Left ventricle myocardium inferior (tissue), 1 donor: Measurements from ENCODE around the gene TP53BP1. TPM values are rescaled to one million over a fixed set of nuclear protein-coding genes. Genes with fewer than 3 reads are reported as not detected.
A peak's percentile ranks its signal among the peaks of the same experiment; 100 is the strongest.
"Not testable (repeated sequence)": the region's sequence is repeated elsewhere in the genome, so short reads cannot be mapped to it uniquely, and the experiment has no call there.

ENCODE experiments used
- DNase-seq: peaks from one replicate; pipeline ENCODE4 v3.0.0-alpha.2; 2020
- H3K27ac ChIP-seq: fragments of 200-600 bp; replicated peaks from 2 replicates; pipeline ENCODE4 v1.8.0; 2021
- H3K27me3 ChIP-seq: fragments of 200-600 bp; 2 replicates; pipeline ENCODE4 v1.8.0; 2021; ENCODE audit warnings: low read depth
- H3K36me3 ChIP-seq: fragments of 200-600 bp; 2 replicates; pipeline ENCODE4 v1.8.0; 2021
- H3K4me1 ChIP-seq: fragments of 200-600 bp; 2 replicates; pipeline ENCODE4 v1.8.0; 2021
- H3K4me3 ChIP-seq: fragments of 200-600 bp; 2 replicates; pipeline ENCODE4 v1.8.0; 2021; ENCODE audit warnings: mild to moderate bottlenecking, moderate library complexity
- H3K9me3 ChIP-seq: fragments of 200-600 bp; replicated peaks from 2 replicates; pipeline ENCODE4 v1.8.0; 2021
- CTCF ChIP-seq: fragments of 200-600 bp; IDR thresholded peaks from 2 replicates; pipeline ENCODE4 v1.8.0; 2021; ENCODE audit warnings: antibody characterized with exemption, mild to moderate bottlenecking, borderline replicate concordance
- intact Hi-C: fragments of 100-400 bp; cut with micrococcal nuclease; formaldehyde crosslinking; loops from one replicate; pipeline ENCODE4 v1.11.0; 2022
- long read RNA-seq: library from polyadenylated mRNA; unstranded; transcript quantifications from one replicate; pipeline ENCODE4 v2.0.0, GENCODE V29; 2021
- total RNA-seq: library from RNA; stranded (reverse); fragmentation: NEBNext Ultra II Directional; extraction: Animal tissue kit (Norgen Biotek cat#: 25700); gene quantifications from one replicate; pipeline ENCODE4 v1.2.1, GENCODE V29; 2021
- donor health status: DM: no; HTN: yes; CAD: no; lungs with severe emphysema.

Gene TP53BP1
- total RNA-seq, result 28.6 TPM
- long read RNA-seq, full-length matches to known transcripts, result 13 of 30 reads
- long read RNA-seq, partial matches to known transcripts, result 11 of 30 reads
- long read RNA-seq, other reads (novel, unspliced or antisense), result 6 of 30 reads

- no peak for TF ChIP-seq CTCF
- intact Hi-C loops, result no loop called here
These were observed at the start of gene TP53BP1 for GRCh38 chr15:43492673-43493601. Gene TP53BP1, minus strand, starts transcription at chr15:43493156. Its CDS starts 113 bp downstream, at chr15:43493043.

GRCh38 chr15:43541785-43542184 lies 48.8 kb upstream of the TP53BP1 start:
- no peak for TF ChIP-seq CTCF
- intact Hi-C loops, result no loop called here
- Histone ChIP-seq H3K4me1 (no peaks in the 10 kb centered on the region), H3K4me3 (no peak overlapping the region), H3K9me3 (no peaks in the 10 kb centered on the region), H3K27me3 (no peaks in the 10 kb centered on the region), H3K27ac (no peak overlapping the region), H3K36me3 (peaks cover 7% of the 10 kb centered on the region)
- no peak for DNase-seq

More at GRCh38 chr15:43492673-43493601, at the start of gene TP53BP1:
- peak; percentile 98 for DNase-seq
- Histone ChIP-seq H3K27me3 (no peaks in the 10 kb centered on the region), H3K9me3 (no peaks in the 10 kb centered on the region), H3K4me1 (peaks cover 34% of the 10 kb centered on the region), H3K4me3 (peak within 1 kb of the TSS; percentile 91), H3K27ac (peak within 1 kb of the TSS; percentile 85), H3K36me3 (peaks cover 19% of the 10 kb centered on the region)

GRCh38 chr15:43538091-43538490 lies 45.1 kb upstream of the TP53BP1 start:
- H3K4me3 ChIP-seq, result no peak overlapping the region
- intact Hi-C loops, result no loop called here

GRCh38 chr15:43534897-43535296 lies 41.9 kb upstream of the TP53BP1 start:
- Histone ChIP-seq H3K27ac (no peak overlapping the region), H3K4me3 (no peak overlapping the region), H3K9me3 (no peaks in the 10 kb centered on the region), H3K4me1 (peaks cover 4% of the 10 kb centered on the region), H3K36me3 (peaks cover 17% of the 10 kb centered on the region), H3K27me3 (no peaks in the 10 kb centered on the region)
- no peak for TF ChIP-seq CTCF
- DNase-seq, result no peak
- intact Hi-C loops, result no loop called here

More at GRCh38 chr15:43538091-43538490, 45.1 kb upstream of the TP53BP1 start:
- no peaks in the 10 kb centered on the region for H3K9me3 ChIP-seq
- H3K36me3 ChIP-seq, result peaks cover 17% of the 10 kb centered on the region
- no peaks in the 10 kb centered on the region for H3K4me1 ChIP-seq
- no peak for TF ChIP-seq CTCF
- H3K27me3 ChIP-seq, result no peaks in the 10 kb centered on the region
- H3K27ac ChIP-seq, result no peak overlapping the region
- DNase-seq, result no peak

GRCh38 chr15:43532826-43533225 lies 39.9 kb upstream of the TP53BP1 start:
- H3K36me3 ChIP-seq, result peaks cover 17% of the 10 kb centered on the region
- H3K4me3 ChIP-seq, H3K27ac ChIP-seq, H3K9me3 ChIP-seq, DNase-seq, H3K4me1 ChIP-seq, intact Hi-C loops, H3K27me3 ChIP-seq: not testable (repeated sequence)
